AG09319 (cell line): ENCODE data around the gene DCUN1D3.

Experiments
- DNase-seq: peaks from one replicate; pipeline ENCODE4 v3.0.0-alpha.2; 2010; ENCODE audit warnings: low read depth; ENCODE audit errors: extremely low read depth
- CTCF ChIP-seq: IDR thresholded peaks from 2 replicates; pipeline ENCODE4 v1.5.1; 2011; ENCODE audit warnings: low read depth, mild to moderate bottlenecking, inconsistent platforms, low read length, moderate library complexity

DCUN1D3 gene

DNA sequence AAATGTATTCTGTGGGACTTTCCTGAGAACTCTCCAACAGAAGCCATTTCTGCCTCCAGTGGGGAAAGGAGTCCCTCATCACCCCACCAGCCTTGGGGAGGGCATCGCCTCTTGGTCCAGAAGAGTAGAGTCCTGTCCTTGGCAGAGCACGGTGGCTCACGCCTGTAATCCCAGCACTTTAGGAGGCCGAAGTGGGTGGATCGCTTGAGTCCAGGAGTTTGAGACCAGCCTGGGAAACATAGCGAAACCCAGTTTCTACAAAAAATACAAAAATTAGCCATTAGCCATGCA is 41.4 kb upstream of the DCUN1D3 start:
- no peak for DNase-seq
- no peak for TF ChIP-seq CTCF

DNA sequence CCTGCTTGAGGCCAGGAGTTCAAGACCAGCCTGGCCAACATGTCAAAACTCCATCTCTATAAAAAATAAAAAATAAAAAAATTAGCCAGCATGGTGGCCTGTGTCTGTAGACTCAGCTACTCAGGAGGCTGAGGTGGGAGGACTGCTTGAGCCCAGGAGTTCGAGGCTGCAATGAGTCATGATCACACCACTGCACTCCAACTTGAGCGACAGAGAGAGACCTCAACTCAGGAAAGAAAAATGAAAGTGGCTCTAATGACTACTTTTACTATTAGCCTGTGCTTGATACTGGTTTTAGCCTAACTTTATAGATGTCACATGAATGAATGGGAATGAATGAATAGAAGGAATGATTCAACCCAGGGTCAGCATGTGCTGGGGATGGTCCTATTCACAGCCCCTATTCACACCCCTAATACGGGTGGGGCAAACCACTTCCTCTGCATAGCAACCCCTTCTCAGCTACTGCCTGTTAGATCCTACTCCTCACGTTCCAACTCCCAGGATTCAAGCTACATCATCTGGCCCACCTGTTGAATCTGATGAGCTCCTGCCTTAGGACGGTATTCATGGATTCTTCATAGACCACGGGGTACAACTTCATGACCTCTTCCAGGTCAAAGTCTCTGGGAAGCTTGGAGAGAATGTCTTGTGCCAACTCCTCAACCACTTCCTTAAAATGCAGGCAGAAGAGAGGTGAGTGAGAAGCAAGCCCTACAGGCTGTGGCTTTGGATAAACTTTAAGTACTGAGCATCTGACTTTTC is 40.9 kb upstream of the DCUN1D3 start:
- no peak for DNase-seq
- TF ChIP-seq CTCF, result no peak

- DNase-seq, result no peak
- no peak for TF ChIP-seq CTCF
Measured at GRCh38 chr16:20939611-20940010, 39.5 kb upstream of the DCUN1D3 start.

DNA sequence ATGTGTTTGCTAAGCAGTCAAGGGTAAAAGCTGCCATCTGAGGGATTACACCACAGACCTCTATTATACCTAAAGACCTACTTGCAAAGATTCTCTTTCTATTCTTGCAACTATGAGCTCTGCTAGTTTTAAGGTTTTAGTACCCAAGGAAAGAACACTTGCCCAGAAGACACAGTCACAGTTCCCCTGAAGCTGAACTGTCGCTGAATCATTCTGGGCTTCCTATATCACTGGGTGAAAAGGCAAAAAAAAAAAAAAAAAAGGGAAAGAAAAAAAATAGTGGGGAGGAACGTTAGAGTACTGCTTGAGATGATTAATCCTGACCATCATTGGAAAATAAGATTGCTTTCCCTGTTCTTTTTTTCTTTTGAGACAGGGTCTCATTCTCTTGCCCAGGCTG is 38.3 kb upstream of the DCUN1D3 start:
- DNase-seq, result no peak
- TF ChIP-seq CTCF, result no peak

- TF ChIP-seq CTCF, result no peak
- no peak for DNase-seq
Measured at GRCh38 chr16:20937736-20938135, 37.6 kb upstream of the DCUN1D3 start.

- DNase-seq, result no peak
- TF ChIP-seq CTCF, result no peak
Measured at GRCh38 chr16:20933589-20933988, 33.4 kb upstream of the DCUN1D3 start.

- no peak for DNase-seq
- no peak for TF ChIP-seq CTCF
Measured at GRCh38 chr16:20931066-20931600, 31.0 kb upstream of the DCUN1D3 start.
